ENCODE data around the gene CPPED1. TPM values are rescaled to one million over a fixed set of nuclear protein-coding genes. Genes with fewer than 3 reads are reported as not detected.
A peak's percentile ranks its signal among the peaks of the same experiment; 100 is the strongest.

The CPPED1 gene
- polyA plus RNA-seq, 5 donors: 8.6 to 10.6 (median 10.2) TPM

DNA sequence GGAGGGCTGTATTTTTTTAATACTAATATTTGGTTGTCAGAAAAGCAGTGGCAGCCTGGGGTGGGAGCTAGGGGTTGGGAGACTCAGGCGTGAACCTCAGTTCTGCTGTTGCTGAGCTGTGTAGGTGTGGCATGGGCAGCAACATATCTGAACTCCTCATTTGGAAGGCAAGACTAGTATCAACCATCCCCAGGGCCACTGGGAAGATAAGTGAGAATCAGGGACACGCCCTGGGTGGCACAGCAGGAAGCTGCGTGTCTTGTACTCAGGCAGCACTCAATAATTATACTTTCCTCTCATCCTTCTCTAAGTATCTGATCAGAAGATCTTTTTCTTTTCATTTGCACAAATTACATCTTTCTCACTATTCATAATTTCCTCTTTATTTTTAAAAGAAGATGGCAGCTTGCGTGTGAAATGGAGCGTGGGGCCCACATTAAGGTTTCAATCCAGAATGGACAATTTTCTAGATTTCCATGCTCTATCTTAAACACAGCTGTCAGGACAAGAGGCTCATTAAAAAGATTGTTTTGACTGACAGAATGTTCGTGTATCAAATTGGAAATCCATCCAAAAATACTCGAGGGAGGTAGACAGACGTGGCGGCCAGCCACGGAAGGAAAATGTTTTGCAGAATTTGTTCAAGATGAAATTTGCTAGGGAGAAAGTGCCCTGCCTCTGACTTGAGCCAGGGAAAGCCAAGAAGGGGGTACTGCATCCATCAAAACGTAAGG lies 121.1 kb downstream of the CPPED1 start:
- no peak for DNase-seq

DNA sequence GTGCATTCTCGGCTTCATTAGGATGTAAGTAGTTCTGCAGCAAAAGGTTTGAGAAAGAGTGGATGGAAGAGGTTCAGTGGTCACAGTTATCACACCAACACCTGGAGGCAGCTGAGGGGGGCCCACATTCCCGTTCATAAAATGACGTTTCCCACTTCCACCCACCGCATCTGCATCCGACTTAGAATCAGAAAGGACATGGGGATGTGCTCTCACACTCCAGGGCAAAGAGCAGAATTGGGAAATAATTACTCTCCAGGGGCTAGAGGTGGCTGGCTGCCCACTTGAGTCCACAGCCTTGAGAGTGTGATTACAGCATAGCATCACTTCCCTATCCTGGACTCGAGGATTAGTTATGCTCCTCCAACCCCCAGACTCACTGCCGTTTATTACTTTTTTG lies 122.0 kb downstream of the CPPED1 start:
- no peak for DNase-seq

DNA sequence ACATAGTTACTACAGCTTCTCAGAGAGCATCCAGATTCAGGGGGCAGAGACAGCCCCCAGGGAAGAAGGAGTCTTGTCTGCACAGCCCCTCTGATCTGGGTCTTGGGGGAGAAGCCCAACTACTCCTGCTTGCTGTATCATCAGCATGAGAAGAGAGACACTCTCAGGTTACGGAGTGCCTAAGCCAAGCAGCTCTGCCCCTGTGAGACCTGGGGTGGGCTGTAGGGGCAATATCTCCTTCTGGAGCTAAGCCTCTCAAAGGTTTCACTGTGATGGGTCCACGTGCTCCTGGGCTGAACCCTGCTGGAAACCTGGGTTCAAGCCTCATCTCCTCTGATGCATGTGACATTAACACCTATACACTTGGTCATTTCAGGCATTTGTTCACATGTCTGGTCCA lies 123.2 kb downstream of the CPPED1 start:
- no peak for DNase-seq

DNA sequence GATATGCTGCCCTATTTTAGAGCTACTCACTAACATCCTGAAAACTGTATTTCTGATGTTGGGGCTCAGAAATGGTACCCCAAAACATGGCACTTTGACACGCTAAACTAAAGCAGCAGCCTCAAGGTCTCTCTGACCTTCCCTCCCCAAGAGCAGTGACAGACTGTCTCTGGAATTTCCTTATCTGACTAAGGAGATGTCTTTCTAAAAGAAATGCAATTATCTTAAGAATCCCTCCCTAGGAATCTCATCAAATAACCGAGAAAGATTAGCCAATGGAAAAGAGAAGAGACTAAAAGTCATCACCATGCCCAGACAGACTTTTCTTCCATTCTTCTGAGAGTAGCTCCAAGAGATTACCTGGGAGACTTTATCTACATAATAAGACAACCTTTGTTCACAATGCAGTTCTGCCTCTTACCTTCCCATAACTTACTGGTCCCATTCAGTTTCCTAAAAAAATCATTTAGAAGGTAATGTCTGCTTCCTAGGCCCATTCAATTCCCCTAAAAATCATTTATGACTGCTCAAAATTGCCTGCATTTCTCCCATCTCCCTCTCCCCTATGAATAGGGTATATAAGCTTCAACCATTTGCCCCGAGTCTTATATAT lies 123.9 kb downstream of the CPPED1 start:
- no peak for DNase-seq

DNA sequence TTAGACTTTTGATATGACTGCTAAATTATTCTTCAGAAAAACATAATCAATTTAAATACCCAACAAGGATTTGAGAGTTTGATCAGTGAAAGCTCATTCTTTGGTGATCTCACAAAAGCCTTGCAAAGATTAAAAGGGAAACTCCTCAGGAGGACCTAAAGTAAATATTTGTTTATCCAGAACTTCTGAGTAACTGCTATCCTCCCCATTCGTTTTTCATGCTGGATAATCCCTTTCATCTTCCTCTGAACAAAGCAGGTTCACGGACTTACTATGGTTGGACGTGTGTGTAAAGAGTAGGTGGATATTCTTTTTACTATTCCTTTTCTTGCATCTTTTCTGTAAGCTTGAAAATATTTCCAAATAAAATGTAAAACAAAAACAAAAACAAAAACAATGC lies 124.7 kb downstream of the CPPED1 start:
- DNase-seq: no peak

DNA sequence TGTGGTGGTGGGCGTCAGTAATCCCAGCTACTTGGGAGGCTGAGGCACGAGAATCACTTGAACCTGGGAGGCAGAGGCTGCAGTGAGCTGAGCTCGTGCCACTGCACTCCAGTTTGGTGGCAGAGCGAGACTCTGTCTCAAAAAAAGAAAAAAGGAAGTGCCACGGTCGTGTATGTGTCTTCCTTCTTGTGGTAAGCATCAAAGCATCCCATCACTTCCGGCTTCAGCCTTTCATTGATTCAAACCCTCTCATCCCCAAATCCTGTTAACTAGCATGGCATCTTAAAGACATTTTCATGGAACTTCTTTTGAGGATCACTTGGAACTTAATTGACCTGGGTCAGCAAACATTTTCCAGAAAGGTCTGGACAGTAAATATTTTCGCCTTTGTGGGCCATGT lies 126.2 kb downstream of the CPPED1 start:
- no peak for DNase-seq

DNA sequence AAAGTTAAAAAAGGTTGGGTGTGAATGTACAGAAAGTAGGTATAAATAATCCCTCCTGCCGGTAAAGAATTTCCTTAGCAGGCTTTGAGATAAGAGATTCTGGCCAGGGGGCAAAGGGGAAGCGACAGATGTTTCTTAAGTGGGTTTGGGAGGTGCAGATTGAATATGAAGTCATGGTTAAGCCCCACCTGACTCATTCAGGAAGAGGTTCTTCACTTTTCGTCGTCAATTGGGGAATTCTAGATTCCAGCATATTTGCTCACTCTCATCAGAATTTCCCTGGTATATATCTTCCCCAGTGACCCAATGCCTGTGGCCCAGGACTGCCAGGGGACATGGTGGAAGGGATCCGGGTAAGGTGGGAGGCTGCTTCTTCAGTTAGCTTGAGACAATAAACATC lies 127.8 kb downstream of the CPPED1 start:
- DNase-seq: no peak

DNA sequence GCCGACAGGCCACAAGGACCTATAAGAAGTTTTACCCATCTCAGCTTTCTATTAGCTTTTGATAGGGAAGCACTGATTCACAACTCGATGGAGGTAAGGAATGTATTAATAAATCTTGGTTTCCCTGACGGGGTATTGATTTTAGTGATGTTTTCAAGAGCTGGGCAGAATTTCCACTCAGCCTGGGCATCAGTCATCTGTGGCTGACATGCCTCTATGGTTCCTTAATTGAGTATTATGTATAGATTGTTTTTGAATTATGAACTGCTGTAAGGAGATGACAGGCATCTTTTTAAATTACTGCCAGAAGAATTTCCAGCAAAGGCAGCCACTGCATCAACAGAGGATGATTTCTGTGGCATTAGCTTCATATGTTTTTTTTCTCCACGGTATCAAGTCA lies 128.6 kb downstream of the CPPED1 start:
- no peak for DNase-seq

DNA sequence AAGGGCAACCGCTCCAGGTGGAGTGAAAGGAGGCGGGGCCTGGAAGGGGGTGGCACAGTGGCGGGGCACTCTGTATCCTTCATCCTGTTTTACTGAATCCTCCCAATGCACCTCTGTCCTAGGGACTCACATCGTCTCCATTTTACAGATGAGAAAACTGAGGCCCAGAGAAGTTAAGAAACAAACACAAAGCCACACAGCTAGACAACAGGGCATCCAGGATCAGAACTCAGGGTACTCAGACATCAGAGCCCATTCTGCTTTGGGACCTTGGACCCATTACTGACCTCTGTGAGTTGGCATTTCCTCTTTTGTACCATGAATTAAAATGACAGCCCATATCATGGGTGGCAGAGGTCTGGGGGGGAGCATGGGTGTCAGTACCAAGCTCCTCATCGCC lies 129.2 kb downstream of the CPPED1 start:
- DNase-seq: no peak

DNA sequence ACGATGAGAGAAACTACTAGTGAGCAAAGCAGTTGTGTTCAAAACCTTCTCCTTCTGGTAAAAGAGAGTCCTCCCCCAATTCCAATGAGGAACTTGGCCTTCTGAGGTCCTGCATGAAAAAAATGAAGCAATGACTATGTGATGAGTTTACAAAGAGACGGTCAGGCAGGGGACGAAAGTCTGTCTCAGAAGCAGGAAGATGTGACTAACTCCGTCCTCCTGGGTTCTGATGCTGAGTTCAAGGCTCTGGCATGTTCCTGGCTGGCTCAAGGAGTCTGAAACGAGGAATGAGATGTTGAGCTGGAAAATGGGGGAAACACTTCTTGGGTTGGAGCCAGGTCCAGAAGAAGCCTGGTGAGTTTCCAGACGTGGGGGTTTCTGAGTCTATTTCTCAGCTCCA lies 129.6 kb downstream of the CPPED1 start:
- no peak for DNase-seq

DNA sequence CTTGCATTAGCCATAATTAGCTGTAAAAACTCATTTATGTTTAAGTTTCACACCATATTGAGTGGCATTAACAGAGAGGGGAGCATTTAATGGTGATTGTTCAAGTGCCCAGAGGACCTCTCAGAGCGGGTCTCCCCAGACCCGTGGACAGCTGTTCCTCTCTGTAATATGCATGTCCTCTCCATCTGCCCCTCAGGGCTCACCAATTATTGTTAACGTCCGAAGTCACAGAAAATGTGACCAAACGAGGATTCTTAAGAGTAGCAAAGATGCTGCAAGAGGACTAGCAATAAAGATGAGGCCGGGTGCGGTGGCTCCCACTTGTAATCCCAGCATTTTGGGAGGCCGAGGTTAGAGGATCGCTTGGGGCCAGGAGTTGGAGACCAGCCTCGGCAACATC lies 130.2 kb downstream of the CPPED1 start:
- DNase-seq: no peak

DNA sequence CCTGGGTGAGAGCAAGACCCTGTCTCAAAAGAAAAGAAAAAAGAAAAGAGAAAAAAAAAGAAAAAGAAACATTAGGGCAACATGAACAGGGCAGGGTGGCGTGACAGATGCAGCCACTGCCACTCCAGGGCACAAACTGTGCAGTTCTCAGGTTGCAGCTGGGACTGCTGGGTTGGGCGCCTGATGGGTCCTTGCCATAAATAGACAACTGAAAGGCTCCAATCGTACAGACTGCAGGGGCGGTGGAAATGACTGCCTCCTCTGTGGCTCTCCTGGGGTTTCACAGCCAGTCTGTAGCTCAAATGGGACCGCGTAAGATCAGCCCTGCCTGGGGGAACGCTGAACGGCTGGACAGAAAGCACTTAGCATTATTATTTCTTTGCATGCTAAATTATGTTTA lies 130.7 kb downstream of the CPPED1 start:
- no peak for DNase-seq

DNA sequence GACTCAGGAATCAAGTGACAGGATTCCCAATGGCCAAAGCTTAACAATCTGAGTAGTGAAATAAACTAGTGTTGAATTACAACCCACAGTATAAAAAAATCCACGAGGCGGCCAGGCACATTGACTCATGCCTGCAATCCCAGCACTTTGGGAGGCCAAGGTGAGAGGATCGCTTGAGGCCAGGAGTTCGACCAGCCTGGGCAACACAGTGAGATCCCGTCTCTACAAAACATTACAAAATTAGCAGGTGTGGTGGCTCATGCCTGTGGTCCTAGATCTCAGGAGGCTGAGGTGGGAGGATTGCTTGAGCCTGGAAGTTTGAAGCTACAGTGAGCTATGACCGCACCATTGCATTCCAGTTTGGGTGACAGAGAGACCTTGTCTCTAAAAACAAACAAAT lies 133.8 kb downstream of the CPPED1 start:
- no peak for DNase-seq

DNA sequence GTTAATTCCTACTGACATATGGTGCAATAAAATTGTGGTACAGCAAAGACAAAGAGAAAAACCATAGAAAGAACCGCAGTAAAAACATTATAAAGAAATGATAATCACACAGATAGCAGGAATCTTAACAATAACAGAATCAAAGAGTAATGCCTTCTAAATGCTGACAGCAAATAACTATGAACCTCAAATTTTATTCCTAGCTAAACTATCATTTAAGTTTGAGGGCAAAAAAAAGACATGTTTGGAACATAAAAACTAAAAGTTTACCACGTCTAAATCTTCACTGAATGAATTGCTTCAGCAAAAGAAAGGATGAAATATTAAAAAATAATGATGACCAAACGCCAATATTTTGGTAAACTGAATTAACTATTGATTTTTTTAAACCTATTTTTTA lies 135.8 kb downstream of the CPPED1 start:
- DNase-seq: no peak

DNA sequence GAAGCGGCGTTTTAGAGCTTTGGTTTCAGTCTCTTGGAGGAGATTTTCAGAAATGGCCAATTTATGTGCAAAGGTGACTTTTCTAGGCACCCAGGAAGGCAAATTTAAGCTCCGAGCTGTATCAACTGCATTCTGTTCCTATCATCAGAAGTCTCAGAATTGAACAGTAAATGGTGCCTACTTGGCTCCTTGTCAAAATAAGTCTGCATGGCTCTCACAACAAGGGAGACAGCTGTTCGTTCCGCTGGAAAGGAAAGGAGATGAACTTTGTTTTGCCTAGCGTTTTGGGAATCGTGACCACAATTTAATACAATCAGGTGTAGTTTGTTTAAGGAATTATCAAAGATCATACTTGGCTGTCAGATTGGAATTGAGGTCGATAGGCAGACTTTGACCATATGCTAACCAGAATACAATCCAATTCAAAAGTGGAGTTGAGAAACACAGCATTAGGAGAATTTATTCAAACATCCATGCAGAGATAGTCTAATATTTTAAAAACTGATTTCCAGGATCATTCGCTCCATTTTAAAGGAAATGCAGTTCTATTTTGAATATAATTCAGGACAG lies 139.4 kb downstream of the CPPED1 start:
- DNase-seq: no peak

DNA sequence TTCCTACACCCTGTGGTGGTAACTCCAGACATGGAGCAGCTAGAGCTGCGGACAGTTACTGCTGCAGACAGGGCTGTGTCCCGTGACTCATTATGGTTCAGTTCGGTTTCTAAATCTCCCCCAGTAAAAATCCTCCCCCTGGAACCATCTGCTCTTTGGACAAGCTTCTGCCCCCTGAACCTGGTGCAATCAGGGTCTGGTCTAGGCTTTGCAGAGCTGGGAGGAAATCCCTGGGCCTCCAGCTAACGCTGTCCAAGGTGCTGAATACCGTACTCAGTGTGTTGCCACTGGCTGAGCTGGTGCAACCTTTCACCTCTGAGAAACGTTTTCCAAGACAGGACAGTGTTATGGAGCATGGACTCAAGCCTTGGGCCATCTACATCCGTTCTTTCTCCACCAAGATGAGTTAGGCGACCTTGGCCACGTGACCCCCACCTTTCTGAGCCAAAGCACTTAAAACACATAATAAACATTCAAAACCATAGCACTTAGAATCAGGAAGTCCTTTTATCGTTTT lies 142.0 kb downstream of the CPPED1 start:
- DNase-seq: peak; percentile 24 to 32

DNA sequence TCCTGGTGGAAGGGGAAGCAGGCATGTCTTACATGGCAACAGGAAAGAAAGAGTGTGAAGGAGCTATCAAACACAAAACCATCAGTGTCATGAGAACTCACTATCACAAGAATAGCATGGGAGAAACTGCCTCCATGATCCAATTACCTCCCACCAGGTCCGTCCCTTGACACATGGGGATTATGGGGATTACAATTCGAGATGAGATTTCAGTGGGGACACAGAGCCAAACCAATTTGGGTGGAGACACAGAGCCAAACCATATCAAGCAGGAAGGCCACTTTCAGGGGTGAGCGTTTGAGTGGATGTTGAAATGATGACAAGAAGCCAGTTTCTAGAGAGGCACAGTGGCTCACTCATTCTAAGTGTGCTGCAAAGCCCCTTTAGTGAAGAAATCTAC lies 143.8 kb downstream of the CPPED1 start:
- no peak for DNase-seq

DNA sequence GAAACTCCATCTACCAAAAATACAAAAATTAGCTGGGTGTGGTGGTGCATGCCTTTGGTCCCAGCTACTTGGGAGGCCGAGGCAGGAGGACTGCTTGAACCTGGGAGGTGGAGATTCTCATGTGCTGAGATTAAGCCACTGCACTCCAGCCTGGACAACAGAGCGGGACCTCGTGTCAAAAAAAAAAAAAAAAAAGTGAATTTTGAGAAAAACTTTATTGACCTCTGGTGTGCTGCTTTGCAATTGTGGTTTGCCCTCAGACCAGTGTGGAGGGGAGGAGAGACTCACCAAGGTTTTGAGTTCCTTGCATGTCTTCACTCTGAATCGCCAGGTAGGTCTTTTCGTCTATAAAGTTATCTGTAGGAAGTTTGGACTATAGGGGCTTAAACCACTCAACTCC lies 145.2 kb downstream of the CPPED1 start:
- DNase-seq: no peak

DNA sequence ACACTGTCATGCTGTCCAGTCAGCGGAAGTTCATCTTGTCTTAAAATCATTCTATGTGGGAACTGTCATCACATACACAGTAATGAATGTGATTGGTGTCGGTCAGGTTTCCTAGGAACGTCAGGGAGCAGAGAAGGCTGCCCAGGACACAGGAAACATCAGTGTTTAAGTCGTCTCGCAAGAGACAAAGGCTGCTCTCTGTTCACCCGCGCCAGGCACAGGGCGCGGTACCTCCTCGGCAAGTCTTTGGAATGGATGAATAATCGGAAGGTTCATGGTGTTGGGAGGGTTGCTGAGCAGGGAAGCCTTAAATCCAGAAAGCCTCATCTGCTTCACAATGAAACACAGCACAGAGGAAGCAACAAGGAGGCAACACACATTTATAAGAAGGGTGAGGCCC lies 148.2 kb downstream of the CPPED1 start:
- no peak for DNase-seq

DNA sequence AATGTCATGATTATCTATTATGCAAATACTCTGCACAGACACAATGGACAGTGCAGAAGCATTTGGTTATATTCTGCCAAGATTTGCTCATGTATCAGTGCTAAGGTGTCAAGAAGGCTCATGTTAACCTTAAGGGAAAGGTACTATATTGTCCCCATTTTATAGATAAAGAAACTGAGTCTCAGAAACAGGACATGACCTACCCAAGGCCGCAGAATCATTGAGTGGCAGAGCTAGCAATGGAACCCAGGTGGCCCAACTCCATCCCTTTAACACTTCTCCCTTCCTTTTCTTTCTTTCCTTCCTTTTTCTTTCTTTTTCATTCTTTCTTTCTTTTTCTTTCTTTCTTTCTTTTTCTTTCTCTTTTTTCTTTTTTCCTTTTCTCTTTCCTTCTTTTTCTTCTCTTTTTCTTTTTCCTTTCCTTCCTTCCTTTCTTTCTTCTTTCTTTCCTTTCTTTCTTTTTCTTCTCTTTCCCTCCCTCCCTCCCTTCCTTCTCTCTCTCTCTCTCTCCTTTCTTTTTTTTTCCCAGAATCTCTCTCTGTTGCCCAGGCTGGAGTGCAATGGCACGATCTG lies 149.8 kb downstream of the CPPED1 start:
- DNase-seq: no peak

DNA sequence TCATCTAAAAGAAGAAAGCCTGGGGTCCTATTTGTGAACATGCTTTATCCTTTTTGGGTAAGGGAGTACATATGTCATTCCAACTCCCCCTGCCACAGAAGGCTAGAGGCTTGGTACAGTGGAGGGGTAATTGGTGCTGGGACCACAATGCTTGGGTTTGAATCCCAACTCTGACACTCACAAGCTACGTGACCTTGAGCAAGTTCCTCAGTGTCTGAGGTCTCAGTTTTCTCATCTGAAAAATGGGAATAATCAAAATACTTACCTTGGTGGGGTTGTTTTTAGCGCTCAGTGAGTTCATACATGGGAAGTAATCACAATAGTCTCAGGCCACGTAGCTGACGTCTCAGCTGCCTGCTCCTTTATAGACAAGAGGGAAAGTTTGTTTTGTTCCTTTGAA lies 150.8 kb downstream of the CPPED1 start:
- no peak for DNase-seq

DNA sequence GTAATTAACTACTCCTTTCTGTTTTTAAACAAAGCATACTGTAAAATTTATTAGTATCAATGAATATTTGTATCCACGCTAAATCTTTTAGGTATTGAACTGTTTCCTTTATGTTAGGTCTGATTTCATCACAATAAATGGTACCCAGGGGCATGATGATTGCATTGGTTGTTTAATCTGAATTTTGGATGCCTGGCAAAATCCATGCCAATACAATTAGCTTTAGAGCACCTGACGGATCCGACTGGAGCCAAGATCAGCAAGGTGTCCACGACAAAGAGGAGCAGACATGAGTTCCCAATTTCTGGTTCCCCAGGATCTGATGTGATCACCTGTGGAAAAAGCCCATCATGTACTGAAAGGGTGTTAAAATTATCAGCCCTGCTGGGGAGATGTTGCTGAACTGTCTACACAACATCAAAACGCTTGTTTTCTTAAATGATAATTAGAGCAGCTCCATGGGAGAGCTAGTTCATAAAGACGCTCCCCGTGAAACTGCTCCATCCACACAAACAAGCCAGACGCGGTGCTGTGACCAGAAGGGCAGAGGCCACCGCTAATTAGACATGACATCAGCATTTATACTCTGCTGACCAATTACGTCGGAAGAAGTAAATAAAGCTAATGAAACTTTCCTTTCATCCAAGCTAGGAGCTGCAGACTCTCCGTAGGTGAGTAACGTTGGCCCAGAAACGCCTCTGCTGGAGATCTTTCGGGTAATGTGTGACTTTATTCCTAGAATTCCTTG lies 151.7 kb downstream of the CPPED1 start:
- no peak for DNase-seq
